Mesothelial cell of epicardium (in vitro differentiated cells): ENCODE results near the gene ZNF593. TPM values are rescaled to one million over a fixed set of nuclear protein-coding genes. Genes with fewer than 3 reads are reported as not detected.

Experiments
- DNase-seq, 2 experiments: peaks; one replicate each; pipeline ENCODE4 v3.0.0; 2021; ENCODE audit warnings: low spot score in 2 of 2; ENCODE audit not compliant: unreplicated experiment in 2 of 2
- H3K27ac Mint-ChIP-seq: 2 replicates; pipeline ENCODE4 v1.8.0; 2021; ENCODE audit warnings: mixed read lengths
- H3K27me3 Mint-ChIP-seq: 2 replicates; pipeline ENCODE4 v1.8.0; 2021; ENCODE audit warnings: low read depth, mixed read lengths
- H3K36me3 Mint-ChIP-seq: 2 replicates; pipeline ENCODE4 v1.8.0; 2021; ENCODE audit warnings: mixed read lengths
- H3K4me1 Mint-ChIP-seq: 2 replicates; pipeline ENCODE4 v1.8.0; 2021; ENCODE audit warnings: mixed read lengths
- H3K4me3 Mint-ChIP-seq: 2 replicates; pipeline ENCODE4 v1.8.0; 2021; ENCODE audit warnings: mild to moderate bottlenecking, moderate library complexity, mixed read lengths
- H3K9me3 Mint-ChIP-seq: 2 replicates; pipeline ENCODE4 v1.8.0; 2021; ENCODE audit warnings: mixed read lengths
- total RNA-seq: library from RNA; stranded (reverse); gene quantifications from 3 replicates; pipeline ENCODE4 v1.2.1, GENCODE V29; 2021
- TF ChIP-seq, protein P1 (sequence below): fragments of 200-600 bp; sonication (generic); IDR thresholded peaks from one replicate; pipeline ENCODE4 v1.5.0; 2021; ENCODE audit warnings: antibody characterized with exemption; ENCODE audit not compliant: unreplicated experiment

ZNF593 gene
- total RNA-seq, 1 donor from 2014 or later: 28.7 TPM

- Mint-ChIP-seq H3K4me3 (peak overlapping the region; percentile 66), H3K9me3 (no peaks in the 10 kb centered on the region), H3K36me3 (no peaks in the 10 kb centered on the region), H3K27ac (peak overlapping the region; percentile 47), H3K4me1 (peaks cover 31% of the 10 kb centered on the region), H3K27me3 (peaks cover 6% of the 10 kb centered on the region)
- peak; percentile 62 to 77 for DNase-seq
- TF ChIP-seq, protein P1, sequence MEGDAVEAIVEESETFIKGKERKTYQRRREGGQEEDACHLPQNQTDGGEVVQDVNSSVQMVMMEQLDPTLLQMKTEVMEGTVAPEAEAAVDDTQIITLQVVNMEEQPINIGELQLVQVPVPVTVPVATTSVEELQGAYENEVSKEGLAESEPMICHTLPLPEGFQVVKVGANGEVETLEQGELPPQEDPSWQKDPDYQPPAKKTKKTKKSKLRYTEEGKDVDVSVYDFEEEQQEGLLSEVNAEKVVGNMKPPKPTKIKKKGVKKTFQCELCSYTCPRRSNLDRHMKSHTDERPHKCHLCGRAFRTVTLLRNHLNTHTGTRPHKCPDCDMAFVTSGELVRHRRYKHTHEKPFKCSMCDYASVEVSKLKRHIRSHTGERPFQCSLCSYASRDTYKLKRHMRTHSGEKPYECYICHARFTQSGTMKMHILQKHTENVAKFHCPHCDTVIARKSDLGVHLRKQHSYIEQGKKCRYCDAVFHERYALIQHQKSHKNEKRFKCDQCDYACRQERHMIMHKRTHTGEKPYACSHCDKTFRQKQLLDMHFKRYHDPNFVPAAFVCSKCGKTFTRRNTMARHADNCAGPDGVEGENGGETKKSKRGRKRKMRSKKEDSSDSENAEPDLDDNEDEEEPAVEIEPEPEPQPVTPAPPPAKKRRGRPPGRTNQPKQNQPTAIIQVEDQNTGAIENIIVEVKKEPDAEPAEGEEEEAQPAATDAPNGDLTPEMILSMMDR: peak; percentile 34
These were observed 5.5 kb upstream of the ZNF593 start for GRCh38 chr1:26164036-26164860.

DNA sequence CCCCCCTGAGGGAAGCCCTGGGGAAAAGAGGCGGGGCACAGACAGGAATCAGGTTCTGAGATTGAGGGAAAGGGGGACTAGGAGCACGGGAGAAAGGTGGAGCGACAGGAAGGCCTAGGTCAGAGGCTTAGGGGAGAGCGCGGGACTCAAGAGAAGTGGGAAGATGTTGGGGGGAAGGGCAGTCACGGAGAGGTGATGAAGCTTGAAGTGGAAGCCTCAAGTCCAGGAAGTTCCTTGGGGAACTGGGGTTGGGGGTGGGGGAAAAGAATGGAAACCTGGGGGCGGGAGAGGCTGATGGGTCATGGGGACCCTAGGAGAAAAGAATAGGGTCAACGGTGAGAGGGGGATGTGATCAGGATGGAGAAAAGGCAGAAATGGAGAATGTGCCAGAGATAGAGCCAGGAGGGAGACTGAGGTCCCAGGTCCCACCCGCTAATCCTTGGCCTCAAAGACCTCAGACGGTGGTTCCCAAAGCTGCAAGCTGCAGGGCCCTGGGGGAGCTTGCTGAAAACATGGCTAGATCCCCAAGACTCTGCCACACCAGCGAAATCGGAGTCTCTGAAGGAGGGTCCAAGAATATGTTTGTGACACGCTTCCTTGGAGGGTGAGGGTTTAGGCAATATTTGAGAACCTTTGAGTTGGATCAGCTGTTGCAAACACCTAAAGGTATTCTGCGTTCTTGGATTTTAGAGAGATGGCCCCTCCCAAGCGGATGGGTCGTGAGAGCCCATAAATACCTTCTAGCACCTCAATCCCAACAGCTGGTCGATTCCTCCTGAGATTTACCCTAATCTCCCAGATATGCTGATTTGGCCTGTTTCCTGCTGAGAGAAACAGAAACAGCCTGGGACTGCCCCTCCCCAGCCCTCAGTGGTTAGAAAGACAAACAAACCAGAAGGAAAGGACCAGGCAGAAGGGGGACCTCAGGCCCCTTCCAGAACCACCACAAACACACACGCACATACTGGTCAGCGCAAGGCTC is 4.6 kb upstream of the ZNF593 start:
- Mint-ChIP-seq H3K36me3 (no peaks in the 10 kb centered on the region), H3K4me3 (peak overlapping the region; percentile 66), H3K9me3 (no peaks in the 10 kb centered on the region), H3K27me3 (peaks cover 6% of the 10 kb centered on the region), H3K27ac (peak overlapping the region; percentile 47), H3K4me1 (peaks cover 29% of the 10 kb centered on the region)
- TF ChIP-seq, protein P1: no peak
- DNase-seq: no peak

- H3K27ac Mint-ChIP-seq: no peak overlapping the region
- peaks cover 34% of the 10 kb centered on the region for H3K4me1 Mint-ChIP-seq
- H3K27me3 Mint-ChIP-seq: peaks cover 4% of the 10 kb centered on the region
- no peaks in the 10 kb centered on the region for H3K9me3 Mint-ChIP-seq
- TF ChIP-seq, protein P1: no peak
- no peak for DNase-seq
- H3K36me3 Mint-ChIP-seq: no peaks in the 10 kb centered on the region
- no peak overlapping the region for H3K4me3 Mint-ChIP-seq
These were observed 2.9 kb upstream of the ZNF593 start for GRCh38 chr1:26166719-26167281.

- DNase-seq: no peak
- H3K27ac Mint-ChIP-seq: peak within 1 kb of the TSS; percentile 93
- TF ChIP-seq, protein P1: no peak
These were observed 1.1 kb upstream of the ZNF593 start, which contains the start of gene C1orf232 for GRCh38 chr1:26168410-26169197. C1orf232 (minus strand) TSS chr1:26168963; CDS start chr1:26168499, 464 bp downstream.

DNA sequence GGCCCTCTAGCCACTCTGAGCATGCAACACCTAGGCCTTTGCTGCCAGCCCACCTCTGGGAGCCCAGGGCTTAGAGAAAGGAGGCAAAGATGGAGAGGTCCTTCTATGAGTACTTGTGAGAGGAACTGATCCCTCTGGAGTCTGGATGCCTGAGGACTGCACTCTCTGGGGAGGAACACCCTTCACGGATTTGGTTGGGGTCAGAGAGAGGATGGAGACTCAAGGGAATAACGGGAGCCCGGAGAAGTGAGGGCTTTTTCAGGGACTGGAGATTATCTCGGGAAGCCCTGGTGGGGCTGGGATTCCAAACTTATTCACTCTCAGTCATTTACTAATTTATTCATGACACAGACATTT is 532 bp upstream of the ZNF593 start:
- H3K27me3 Mint-ChIP-seq: no peaks in the 10 kb centered on the region
- H3K36me3 Mint-ChIP-seq: no peaks in the 10 kb centered on the region
- peak overlapping the region; percentile 85 for H3K27ac Mint-ChIP-seq
- no peak for DNase-seq
- H3K4me1 Mint-ChIP-seq: peaks cover 31% of the 10 kb centered on the region
- H3K4me3 Mint-ChIP-seq: peak overlapping the region; percentile 87
- no peaks in the 10 kb centered on the region for H3K9me3 Mint-ChIP-seq
- TF ChIP-seq, protein P1: no peak

More at GRCh38 chr1:26168410-26169197, 1.1 kb upstream of the ZNF593 start, which contains the start of gene C1orf232:
- Mint-ChIP-seq H3K4me1 (peaks cover 31% of the 10 kb centered on the region), H3K4me3 (peak within 1 kb of the TSS; percentile 87), H3K27me3 (no peaks in the 10 kb centered on the region), H3K36me3 (no peaks in the 10 kb centered on the region), H3K9me3 (no peaks in the 10 kb centered on the region)
